NCI-H1694 (cell line): ENCODE data around the gene DSCAM.

Experiments used
- DNase-seq: peaks from one replicate; lab custom pipeline; 2025; lab: John Stamatoyannopoulos, UW

DSCAM gene

DNA sequence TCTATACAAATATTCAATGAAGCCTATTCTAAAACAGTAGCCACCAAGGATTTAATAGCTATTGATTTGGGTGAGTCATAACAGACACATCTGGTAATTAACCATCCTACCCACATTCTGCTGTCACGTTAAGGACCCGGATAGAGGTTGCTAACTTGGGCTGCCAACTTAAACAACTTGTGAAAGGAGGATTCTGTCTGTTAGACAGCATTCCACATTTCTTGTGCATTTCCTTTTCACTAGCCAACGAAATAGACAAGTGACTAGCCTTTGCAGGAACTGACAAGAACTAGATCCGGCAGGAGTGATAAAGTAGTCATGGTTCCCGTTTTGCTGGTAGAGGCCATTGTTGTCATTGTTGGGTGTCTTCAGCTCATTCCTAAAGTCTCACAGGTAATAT is 9.5 kb downstream of the DSCAM start:
- no peak for DNase-seq

DNA sequence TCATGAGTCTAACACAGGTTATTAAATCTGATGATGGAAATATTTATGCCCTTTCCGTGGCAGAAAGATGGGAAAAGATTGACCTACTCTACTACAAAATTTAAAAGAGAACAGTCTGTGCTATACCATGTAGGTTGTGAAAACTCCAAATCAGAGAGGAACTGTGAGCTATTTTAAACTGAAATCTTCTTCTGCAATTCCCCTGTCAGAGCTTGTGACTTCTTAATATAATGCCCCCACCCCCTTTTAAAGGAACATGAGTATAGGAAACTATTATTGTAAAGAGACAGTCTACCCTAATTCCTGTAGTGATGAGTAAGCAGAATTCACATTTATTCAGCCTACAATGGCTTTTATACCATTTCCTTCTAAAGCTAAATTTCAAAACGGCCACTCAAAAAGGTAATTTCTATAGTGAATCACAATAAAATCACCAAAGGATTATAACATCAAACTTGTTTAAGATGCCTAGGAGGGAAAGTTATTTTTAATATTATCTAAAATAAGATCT is 11.7 kb downstream of the DSCAM start:
- DNase-seq, result no peak

DNA sequence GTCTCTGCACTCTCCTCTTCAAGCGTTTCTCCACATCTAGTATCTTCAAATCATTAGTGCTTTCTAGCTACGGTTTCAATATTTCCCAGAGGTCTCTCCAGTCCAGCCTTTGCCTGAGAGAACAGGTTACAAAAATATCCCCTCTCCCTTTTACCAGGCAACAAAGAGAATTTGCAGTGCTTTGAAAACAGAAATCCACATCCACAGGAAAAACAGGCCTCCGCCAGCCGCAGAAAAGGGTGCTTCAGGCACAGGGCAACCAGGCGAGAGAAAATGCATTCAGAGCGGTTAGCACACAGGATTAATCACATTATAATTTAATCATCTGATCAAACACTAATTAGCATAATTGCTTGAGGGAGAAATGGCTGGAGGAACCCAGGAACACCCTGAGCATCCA is 13.8 kb downstream of the DSCAM start:
- no peak for DNase-seq

DNA sequence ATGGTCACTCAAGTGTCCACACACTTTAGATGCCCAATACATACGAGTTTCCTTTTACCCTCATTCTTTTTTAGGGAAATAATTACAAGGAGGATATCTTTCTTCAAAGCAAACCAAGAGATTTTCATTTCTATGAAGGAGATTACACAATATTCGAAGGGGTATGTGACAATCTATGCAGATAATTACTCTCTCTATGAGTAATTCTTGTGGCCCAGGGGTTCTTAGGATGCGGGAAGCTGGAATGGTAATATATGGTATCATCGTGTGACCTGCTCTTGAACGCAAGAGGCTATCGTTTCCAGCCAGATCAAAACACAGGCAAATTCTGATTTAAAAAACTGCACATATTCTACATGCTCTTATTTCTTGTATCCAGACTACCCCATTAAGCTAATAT is 14.6 kb downstream of the DSCAM start:
- DNase-seq, result no peak

DNA sequence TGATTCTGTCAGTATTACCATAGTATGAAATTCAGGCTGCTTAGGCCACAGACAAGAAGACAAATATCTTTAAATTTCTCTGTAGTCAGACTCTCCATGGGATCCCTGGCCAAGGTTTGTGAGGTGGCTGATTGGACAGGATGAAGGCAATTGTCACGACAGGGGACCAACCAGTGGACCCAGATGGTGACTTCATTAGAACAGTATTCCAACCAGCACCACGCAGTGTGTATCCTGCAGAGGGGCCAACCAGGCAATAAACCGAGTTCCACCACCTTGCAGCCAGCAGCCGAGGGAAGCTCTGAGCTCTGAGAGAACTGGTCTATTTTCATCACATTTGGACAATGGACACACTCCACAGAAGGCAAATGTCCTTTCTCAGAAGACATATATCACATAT is 16.1 kb downstream of the DSCAM start:
- DNase-seq, result no peak

DNA sequence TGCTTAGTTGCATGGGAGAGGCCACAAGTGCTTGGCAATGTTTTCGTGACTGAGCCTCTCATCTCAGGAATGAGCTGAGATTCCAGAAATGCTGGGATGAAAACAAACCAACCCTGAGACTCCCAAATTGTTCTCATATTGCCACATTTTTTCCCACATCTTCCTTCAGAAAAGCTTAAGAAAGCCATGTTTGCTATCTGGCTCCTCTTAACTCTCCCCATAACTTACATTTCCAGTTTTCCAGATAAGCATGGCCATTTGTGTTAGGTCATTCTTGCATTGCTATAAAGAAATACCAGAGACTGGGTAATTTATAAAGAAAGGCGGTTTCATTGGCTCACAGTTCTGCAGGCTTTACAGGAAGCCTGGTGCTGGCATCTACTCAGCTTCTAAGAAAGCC is 17.2 kb downstream of the DSCAM start:
- DNase-seq, result no peak

DNA sequence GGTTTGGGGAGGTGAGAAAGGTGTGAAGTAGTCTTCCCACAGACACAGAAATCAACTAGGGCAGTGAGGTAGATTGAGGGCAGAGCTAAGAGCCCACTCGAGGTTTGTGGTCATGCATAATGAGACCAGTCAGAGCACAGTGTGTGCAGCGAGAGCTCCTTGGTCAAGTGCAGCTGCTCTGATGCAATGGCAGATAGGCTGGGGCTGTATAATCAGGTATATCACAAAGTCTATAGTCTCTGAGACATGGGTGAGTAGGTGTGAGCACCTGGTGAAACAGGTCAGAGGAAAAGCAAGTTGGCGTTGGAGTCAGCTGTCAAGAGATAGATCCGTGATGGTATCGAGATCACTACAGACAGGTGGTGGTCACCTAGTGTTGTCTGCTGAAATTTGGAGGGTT is 17.6 kb downstream of the DSCAM start:
- no peak for DNase-seq

DNA sequence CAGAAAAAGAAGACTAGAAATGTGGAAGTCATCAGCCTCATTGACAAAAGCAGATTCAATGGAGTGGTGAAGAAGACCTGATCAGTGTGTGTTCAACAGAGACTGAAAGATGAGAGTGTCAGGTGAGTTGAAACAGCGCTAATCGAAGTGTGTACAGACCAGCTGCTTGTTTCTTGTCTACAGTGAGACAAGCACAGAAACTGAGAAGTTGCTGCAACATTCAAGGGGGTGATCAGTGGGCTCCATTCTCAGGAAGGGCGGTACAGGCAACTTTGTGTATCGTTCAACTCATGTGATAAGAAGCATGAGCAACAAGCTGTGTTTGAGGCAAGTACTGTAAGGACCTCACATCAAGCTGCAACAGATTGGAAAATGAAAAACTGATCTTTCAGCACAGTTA is 19.4 kb downstream of the DSCAM start:
- no peak for DNase-seq

DNA sequence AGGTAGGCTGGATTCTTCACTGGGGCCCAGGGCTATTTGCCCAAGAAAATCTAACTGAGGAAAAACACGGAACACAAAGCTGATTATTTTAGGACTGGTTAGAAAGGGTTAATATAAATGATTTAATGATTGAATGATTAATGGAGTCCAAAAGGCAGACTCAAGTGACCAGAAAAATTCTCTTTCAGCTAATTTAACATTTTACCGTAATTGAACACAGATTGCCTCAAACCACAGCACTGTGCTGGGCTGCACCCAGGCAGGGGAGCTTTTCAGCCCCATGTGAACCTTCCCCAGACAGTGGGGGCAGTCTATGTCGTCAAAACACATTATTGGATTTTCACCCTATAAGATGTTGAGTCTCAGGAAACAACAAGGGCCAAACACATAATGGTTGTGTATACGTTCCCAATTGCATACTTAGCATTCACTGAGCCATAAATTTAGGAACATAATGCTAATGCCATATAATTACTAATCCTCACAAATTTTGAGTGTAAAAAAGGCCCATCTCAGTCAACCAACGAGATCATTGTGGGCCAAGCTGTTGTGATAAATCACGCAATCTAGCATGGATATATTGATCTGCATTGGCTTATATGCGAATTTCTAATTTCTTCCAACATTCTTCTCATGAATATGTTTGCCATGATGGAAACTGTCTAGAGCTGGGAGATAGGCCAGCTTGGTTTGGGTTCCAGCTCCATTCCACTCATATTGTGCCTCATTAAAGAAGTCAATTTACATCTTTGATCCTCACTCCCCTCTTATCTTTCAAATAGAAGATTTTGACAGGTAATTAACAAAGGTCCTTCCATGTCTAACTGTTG is 27.7 kb downstream of the DSCAM start:
- DNase-seq, result no peak

DNA sequence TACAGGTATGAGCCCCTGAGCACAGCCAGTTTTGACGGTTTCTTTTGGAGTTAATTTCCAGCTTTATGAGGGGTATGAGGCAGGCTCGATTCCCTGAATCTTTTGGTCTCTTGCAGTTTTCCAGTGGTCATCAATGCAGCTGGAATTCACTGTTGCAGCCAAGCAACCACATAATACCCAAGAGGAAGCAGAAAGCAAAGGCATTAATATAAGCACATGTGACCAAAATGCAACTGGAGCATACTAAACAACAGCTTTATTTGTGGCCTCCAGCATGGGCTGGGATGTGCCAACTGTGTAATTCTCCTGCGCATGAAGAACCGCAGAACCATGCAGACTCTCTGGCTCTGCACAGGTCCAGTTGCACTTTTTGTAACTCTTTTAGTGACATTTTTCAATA is 33.0 kb downstream of the DSCAM start:
- DNase-seq, result no peak

DNA sequence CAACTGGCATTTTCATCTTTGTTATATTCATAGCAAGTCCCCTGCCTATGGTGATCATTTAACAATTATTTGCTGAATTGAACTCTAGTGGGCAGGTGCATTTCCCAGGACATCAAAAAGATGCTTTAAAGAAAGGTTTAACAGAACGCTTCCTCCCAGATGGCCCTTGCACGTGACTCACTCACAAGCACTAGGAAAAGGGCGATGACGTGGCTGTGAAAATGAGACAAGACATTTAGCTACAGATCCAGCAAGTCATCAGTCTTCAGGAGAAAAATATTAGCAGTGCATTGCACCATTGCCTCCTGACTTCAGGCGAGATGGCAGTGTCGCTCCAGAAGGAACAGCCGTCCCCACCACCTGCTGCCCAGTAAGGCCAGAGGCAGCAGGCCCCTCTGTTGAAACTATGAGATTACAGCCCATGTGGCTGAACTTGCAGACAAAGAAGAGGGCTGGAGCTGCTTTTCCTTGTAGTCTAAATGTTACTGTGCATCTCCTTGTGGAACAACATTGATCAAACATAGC is 37.2 kb downstream of the DSCAM start:
- DNase-seq, result no peak

DNA sequence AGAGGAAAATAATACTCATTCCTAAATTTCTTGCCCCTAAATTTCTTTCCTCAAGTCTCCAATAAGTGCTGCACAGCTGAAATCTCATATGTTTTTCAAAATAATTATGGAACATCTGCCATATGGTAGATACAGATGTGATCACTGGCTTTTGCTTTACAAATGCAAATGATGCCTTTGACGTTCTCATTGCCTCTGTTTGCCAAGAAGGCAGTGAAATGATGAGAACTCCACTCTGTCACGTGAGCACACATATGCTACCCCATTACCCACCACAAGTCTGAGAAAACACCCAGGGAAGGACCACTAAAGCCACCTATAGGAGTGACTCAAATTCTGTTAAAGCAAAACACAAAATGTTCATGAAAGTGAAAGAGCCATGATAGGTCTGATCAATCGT is 43.9 kb downstream of the DSCAM start:
- peak; percentile 95 for DNase-seq

DNA sequence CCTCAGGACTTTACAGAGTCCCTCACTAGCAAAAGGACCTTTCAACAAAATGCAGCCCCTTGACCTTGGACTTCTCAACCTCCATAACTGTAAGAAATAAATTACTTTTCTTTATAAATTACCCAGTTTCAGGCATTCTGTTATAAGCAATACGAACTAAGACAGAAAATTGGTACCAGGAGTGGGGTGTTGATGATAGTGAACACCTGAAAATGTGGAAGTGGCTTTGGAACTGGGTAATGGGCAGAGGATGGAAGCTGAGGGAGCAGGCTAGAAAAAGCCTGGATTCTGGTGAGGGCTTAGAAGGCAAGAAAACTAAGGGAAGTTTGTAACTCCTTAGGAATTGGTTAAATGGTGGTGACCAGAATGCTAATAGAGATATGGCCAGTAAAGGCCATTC is 46.8 kb downstream of the DSCAM start:
- DNase-seq, result no peak

DNA sequence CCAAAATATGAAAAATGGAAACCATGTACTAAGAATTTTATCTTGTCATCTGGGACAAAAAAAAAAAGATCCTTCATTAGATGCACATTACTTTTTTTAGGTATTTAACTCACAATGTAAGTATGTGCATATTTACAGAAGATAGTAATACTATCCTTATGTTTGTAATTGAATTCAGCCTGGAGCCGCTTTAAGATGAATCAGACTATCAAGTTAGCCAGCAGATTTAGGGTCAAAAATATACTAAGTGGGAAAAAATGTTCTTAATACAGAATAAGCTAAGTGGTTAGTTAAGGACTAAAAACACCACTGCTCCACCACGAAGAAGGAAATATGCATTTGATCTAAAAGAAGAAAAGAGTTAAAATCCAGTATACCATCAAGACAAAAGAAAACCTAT is 49.1 kb downstream of the DSCAM start:
- no peak for DNase-seq

DNA sequence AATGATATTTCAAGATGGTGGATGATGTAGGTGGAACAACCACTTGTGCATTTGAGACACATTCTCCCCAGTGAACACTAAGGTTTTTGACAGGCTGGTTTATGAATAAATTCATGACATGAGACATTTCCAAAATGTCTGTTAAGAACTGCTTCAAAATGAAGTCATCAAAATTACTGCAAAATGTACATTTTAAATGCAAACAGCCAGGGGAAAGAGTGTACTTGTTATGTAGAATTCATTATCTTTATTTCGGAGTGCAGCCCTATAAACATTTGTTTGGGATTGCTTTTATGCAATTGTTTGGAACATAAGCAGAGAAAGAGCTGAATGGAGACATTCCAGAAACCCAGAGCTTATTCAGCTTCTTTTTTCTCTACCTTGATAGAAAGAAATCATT is 49.5 kb downstream of the DSCAM start:
- DNase-seq, result no peak

DNA sequence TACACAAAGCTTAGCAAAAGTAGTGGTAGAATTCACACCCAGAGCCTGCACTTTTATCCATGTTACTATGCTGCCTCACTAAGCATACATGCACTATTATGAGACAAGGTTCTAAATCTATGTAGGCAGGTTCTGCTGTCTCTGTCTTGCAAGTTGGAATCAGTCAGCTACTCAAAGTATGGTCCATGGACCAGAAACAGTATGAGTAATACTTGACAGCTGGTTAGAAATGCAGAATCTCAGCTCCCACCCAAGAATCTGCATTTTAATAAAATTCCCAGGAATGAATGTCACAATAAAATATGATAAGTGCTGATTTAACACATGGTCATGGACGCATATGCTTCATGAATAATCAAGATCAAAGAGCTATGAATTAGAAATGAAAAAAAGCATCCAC is 50.5 kb downstream of the DSCAM start:
- DNase-seq, result no peak

DNA sequence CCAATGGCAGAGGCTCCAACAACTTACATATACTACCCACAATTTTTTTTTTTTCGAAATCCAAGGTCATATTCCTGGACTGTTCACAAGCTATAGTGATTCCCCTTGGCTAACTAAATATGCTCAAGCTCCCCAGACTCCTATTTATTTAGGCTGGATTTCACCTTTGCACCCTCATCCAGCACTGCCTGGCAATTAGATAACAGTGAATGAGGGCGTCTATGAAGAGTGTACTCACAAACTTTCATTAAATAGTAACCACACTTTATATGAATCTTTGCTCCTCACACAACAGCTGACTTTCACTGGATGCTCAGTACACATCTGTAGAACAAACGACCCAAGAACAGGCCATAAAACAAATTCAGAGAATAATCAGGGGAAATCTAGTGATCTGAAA is 51.6 kb downstream of the DSCAM start:
- no peak for DNase-seq

DNA sequence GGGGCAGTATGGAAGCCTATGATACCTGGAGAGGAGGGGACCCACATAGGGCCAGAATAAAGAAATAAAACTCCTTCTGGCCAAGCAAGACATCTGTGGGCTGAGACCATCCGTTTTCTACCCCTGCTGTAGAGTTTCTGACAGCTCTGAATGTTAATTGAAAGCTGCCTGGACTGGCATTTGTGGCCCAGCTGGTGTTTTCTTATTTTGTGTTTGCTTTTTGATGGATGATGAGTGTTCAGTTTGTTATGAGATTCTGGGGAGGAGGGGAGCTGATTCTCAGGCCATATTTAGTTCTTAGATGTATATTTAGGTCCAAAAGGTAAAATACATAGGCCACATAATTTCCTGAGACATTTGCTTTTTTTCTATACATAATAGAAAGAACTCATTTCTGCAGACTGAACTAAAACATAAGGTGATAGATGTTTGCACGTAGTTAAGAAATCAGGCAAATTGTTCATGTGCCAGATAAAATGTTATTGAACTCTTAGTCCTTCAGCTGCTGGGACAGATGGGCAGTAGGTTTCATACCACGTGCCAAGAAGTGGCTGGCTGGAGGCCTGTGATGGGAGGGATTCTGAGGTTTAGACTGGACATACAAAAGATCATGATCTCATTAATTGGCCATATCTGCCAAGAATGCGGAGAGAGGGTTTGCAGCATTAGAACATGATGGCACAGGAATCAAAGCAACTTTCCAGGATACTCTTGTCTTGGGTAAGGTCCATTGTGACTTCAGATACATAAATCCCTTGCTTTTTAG is 54.1 kb downstream of the DSCAM start:
- DNase-seq, result peak; percentile 78

DNA sequence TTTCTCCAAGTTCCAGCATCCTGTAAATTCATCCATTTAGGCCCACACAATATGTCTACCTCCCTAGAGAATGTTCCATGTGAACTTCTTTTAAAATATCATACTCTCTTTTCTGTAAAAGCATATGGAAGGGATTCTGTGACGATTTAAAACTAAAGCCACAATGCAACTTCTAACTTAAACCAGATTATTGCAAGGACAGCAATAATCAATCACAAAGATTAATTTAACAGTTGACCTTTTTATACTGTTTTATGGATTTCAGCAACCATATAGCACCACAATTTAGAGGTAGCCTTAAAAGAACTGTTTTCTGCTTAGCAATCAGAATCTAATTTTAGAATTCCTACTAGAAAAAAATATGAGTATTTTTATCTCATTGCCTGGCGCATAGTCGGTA is 58.3 kb downstream of the DSCAM start:
- no peak for DNase-seq

DNA sequence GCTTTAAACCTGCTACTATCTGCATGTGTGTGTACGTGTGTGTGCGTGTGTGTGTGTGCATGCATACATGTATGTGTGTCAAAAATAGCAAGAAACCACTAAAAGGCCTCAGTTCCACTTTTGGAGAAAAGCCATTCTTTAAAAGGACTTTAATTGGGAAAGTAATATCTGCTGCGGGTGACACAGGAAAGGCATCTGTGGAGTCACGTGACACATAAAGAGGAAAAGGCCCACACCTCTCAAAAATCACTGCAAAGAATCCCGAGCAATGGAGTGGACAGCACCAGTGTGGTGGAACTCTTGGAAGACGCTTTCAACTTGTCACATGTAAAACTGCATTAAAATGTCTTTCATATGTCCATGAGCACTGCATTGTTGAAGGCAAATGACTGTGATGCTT is 63.6 kb downstream of the DSCAM start:
- DNase-seq, result no peak

DNA sequence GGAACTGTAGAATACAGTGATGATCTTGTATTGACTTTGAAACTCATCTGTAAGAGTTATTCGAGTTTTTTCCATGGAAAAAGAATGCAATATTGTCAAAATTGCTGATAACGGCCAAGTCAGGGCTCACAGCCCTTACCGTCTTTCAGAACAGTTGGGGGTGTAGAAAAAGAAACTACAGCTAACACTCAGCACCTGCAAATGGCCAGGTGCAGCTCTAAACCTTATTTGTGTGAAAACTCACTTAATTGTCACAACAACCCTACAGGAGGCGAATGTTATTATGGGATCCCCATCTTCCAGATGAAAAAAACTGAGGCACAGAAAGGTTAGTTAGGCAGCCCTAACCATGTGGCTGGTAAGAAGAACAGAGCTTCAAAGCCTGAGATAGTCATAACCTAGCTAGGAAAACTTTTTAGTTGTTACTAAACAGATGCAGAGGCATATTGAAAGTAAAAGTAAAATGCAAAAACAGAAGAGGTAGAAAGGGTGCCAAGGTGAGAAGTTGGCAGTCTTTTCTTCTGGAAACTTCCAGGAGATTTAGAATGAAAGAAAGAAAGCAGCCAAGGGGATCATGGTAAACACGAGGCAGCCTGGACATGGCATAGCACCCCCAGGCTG is 76.4 kb downstream of the DSCAM start:
- no peak for DNase-seq

DNA sequence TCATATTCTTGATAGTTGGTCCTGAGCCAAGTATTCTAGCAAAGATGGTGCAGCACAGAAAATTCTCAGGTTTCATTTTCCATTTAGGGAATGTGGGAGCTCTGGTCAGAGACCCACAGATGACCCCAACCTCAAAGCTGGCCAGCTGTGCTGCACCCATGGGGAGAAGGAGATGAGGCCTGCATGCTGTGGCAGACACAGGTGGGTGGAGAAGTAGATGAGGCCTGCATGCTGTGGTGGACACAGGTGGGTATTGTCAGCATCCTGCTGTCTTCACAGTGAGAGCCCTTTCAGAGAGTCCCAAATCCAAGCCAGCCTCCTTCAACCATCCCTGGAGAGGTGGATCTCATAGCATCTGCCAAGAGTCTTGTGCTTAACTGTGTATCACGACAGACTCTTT is 77.7 kb downstream of the DSCAM start:
- DNase-seq, result no peak

DNA sequence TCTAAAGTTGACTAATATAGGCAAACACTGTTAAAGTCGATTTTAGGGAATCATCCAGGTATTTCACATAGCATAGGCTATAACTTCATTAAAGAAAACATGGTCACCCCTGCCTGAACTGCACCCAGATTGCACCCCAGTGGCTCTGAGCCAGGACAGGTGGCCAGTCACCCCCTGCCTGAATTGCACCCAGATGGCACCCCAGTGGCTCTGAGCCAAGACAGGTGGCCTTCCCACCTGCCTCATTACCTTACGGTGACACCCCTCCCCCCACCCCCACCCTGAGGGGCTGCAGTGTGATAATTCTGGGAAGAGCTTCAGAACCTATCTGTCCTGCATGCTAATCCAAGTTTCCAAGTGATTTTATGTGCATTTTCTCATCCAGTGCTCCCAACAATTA is 78.9 kb downstream of the DSCAM start:
- DNase-seq, result no peak
